H1 (cell line): Measurements from ENCODE around the gene MOB4. TPM values are rescaled to one million over a fixed set of nuclear protein-coding genes. Genes with fewer than 3 reads are reported as not detected.

ENCODE experiments used
- CTCF ChIA-PET: fragments of 300-600 bp; sonication (Branson Sonifier 250); formaldehyde crosslinking; loops from one replicate; lab custom pipeline; 2021; ENCODE audit not compliant: partially characterized antibody; lab: Charles Lee
- POLR2A ChIA-PET: fragments of 300-600 bp; sonication (Branson Sonifier 250); formaldehyde crosslinking; loops from one replicate; lab custom pipeline; 2021; ENCODE audit warnings: inconsistent platforms; ENCODE audit not compliant: partially characterized antibody; lab: Charles Lee
- DNase-seq, 2 experiments: peaks; one replicate each; pipeline versions ENCODE4 v3.0.0 to v3.0.0-alpha.2; 2010 to 2022; ENCODE audit warnings: low spot score in 2 of 2, low read depth in 1 of 2, mixed read lengths in 1 of 2
- FAIRE-seq: peaks from 2 replicates; lab custom pipeline; 2011; peaks lifted over from hg19 to GRCh38; lab: Jason Lieb, UNC
- H2AFZ ChIP-seq: 2 replicates; pipeline ENCODE4 v1.8.1; 2012; ENCODE audit warnings: low read length, inconsistent platforms
- H2AK5ac ChIP-seq: 2 replicates; pipeline ENCODE4 v1.6.1; 2013; ENCODE audit warnings: low read depth, low read length
- H2BK120ac ChIP-seq: replicated peaks from 2 replicates; pipeline ENCODE3; 2013; ENCODE audit warnings: low read depth, low read length, inconsistent platforms
- H2BK12ac ChIP-seq: 2 replicates; pipeline ENCODE4 v1.6.1; 2013; ENCODE audit warnings: low read depth, low read length
- H2BK15ac ChIP-seq: 2 replicates; pipeline ENCODE4 v1.6.1; 2013; ENCODE audit warnings: low read length
- H2BK20ac ChIP-seq: 2 replicates; pipeline ENCODE4 v1.6.1; 2013; ENCODE audit warnings: low read length
- H2BK5ac ChIP-seq: 2 replicates; pipeline ENCODE4 v1.6.1; 2013; ENCODE audit warnings: low read depth, low read length
- H3K14ac ChIP-seq: 2 replicates; pipeline ENCODE4 v1.6.1; 2013; ENCODE audit warnings: inconsistent platforms; ENCODE audit not compliant: insufficient read length
- H3K18ac ChIP-seq: 2 replicates; pipeline ENCODE4 v1.6.1; 2013; ENCODE audit warnings: low read length; ENCODE audit errors: extremely low read depth
- H3K23ac ChIP-seq: 2 replicates; pipeline ENCODE4 v1.6.1; 2013; ENCODE audit warnings: inconsistent platforms; ENCODE audit not compliant: insufficient read length
- H3K23me2 ChIP-seq: 2 replicates; pipeline ENCODE4 v1.6.1; 2013; ENCODE audit warnings: low read depth, low read length
- H3K27ac ChIP-seq: 2 replicates; pipeline ENCODE4 v1.6.1; 2011; ENCODE audit warnings: low read depth, low read length, inconsistent platforms
- H3K27me3 ChIP-seq, 4 experiments: replicated peaks in 1 of 4; 1 replicate in 1 of 4; 2 replicates in 3 of 4; pipeline versions ENCODE4 v1.6.1 to v1.8.1; 2011 to 2013; ENCODE audit warnings: low read length in 3 of 4, mild to moderate bottlenecking in 3 of 4, inconsistent platforms in 2 of 4, mixed read lengths in 2 of 4, moderate library complexity in 1 of 4; ENCODE audit not compliant: control insufficient read depth in 3 of 4, insufficient read depth in 3 of 4; ENCODE audit errors: extremely low read depth in 1 of 4
- H3K36me3 ChIP-seq, 4 experiments: 2 replicates each; pipeline versions ENCODE4 v1.6.1 to v1.8.1; 2011 to 2013; ENCODE audit warnings: mild to moderate bottlenecking in 4 of 4, low read length in 3 of 4, moderate library complexity in 2 of 4, control low read depth in 1 of 4, inconsistent platforms in 1 of 4; ENCODE audit not compliant: insufficient read depth in 4 of 4, control insufficient read depth in 2 of 4
- H3K4ac ChIP-seq: replicated peaks from 2 replicates; pipeline ENCODE3; 2013; ENCODE audit warnings: low read length, low read depth, mixed read lengths, inconsistent platforms; ENCODE audit not compliant: insufficient read length
- H3K4me1 ChIP-seq, 4 experiments: replicated peaks in 1 of 4; 1 replicate in 1 of 4; 2 replicates in 3 of 4; pipeline versions ENCODE4 v1.6.1 to v1.8.1; 2011 to 2013; ENCODE audit warnings: low read length in 3 of 4, inconsistent platforms in 2 of 4, mixed read lengths in 1 of 4; ENCODE audit not compliant: insufficient read depth in 4 of 4, control insufficient read depth in 3 of 4
- H3K4me2 ChIP-seq, 2 experiments: 2 replicates each; pipeline versions ENCODE4 v1.6.1 to v1.8.1; 2011 to 2013; ENCODE audit warnings: low read depth in 2 of 2, low read length in 2 of 2, control low read depth in 1 of 2, inconsistent platforms in 1 of 2, mild to moderate bottlenecking in 1 of 2; ENCODE audit not compliant: insufficient read depth in 1 of 2
- H3K4me3 ChIP-seq, 4 experiments: fragments of 200-600, 300-600 bp in 1 of 4; sonication (generic), shearing (Covaris generic), sonication (Bioruptor Twin) in 1 of 4; 2 replicates each; pipeline versions ENCODE4 v1.5.1 to v1.8.1; 2011 to 2016; ENCODE audit warnings: low read length in 4 of 4, low read depth in 3 of 4, control low read depth in 2 of 4, inconsistent platforms in 2 of 4, mild to moderate bottlenecking in 2 of 4, mixed read lengths in 1 of 4, moderate library complexity in 1 of 4; ENCODE audit not compliant: insufficient read depth in 2 of 4; ENCODE audit errors: extremely low read depth in 1 of 4
- H3K56ac ChIP-seq: replicated peaks from 2 replicates; pipeline ENCODE3; 2013; ENCODE audit warnings: low read depth, mild to moderate bottlenecking, mixed read lengths, low read length, inconsistent platforms; ENCODE audit not compliant: insufficient read length
- H3K79me1 ChIP-seq: 2 replicates; pipeline ENCODE4 v1.6.1; 2013; ENCODE audit warnings: low read depth, low read length, control low read depth
- H3K79me2 ChIP-seq, 2 experiments: 2 replicates each; pipeline versions ENCODE4 v1.6.1 to v1.8.1; 2012 to 2013; ENCODE audit warnings: low read length in 2 of 2, mild to moderate bottlenecking in 2 of 2, inconsistent platforms in 1 of 2; ENCODE audit not compliant: insufficient read depth in 2 of 2, control insufficient read depth in 1 of 2
- H3K9ac ChIP-seq, 4 experiments: replicated peaks in 1 of 4; 1 replicate in 1 of 4; 2 replicates in 3 of 4; pipeline versions ENCODE4 v1.6.1 to v1.8.1; 2011 to 2013; ENCODE audit warnings: low read depth in 3 of 4, low read length in 3 of 4, control low read depth in 2 of 4, mild to moderate bottlenecking in 2 of 4, moderate library complexity in 2 of 4, inconsistent platforms in 1 of 4; ENCODE audit errors: extremely low read depth in 1 of 4
- H3K9me3 ChIP-seq, 2 experiments: 2 replicates each; pipeline versions ENCODE4 v1.6.1 to v1.8.1; 2012 to 2013; ENCODE audit warnings: mild to moderate bottlenecking in 2 of 2, moderate library complexity in 2 of 2, control low read depth in 1 of 2, inconsistent platforms in 1 of 2, low read depth in 1 of 2, low read length in 1 of 2, mixed read lengths in 1 of 2; ENCODE audit not compliant: insufficient read depth in 2 of 2
- H4K20me1 ChIP-seq, 2 experiments: replicated peaks in 1 of 2; 2 replicates each; pipeline versions ENCODE3 to v1.8.1; 2011 to 2013; ENCODE audit warnings: inconsistent platforms in 2 of 2, low read length in 2 of 2, mild to moderate bottlenecking in 1 of 2; ENCODE audit not compliant: insufficient read depth in 2 of 2, control insufficient read depth in 1 of 2
- H4K5ac ChIP-seq: 2 replicates; pipeline ENCODE4 v1.6.1; 2013; ENCODE audit warnings: low read length, low read depth, mixed read lengths, inconsistent platforms; ENCODE audit not compliant: insufficient read length
- H4K8ac ChIP-seq: 2 replicates; pipeline ENCODE4 v1.8.0; 2013; ENCODE audit warnings: mild to moderate bottlenecking, moderate library complexity, low read length, inconsistent platforms; ENCODE audit not compliant: insufficient read depth; ENCODE audit errors: extremely low read depth
- H4K91ac ChIP-seq: replicated peaks from 2 replicates; pipeline ENCODE3; 2013; ENCODE audit warnings: low read length, mixed read lengths, inconsistent platforms; ENCODE audit not compliant: insufficient read length
- E2F6 ChIP-seq: IDR thresholded peaks from 2 replicates; pipeline ENCODE4 v1.6.1; 2012; ENCODE audit warnings: inconsistent platforms
- RNF2 ChIP-seq: fragments of 200-900, 300-1000 bp; sonication (generic); IDR thresholded peaks from 2 replicates; pipeline ENCODE4 v1.7.1; 2016; ENCODE audit warnings: borderline replicate concordance, low read depth, mild to moderate bottlenecking, antibody characterized with exemption, low read length; ENCODE audit not compliant: poor library complexity, severe bottlenecking; ENCODE audit errors: missing control alignments
- TAF7 ChIP-seq: optimal IDR thresholded peaks from 2 replicates; pipeline ENCODE3; 2011; ENCODE audit warnings: low read depth, mild to moderate bottlenecking, inconsistent platforms, low read length, moderate library complexity, borderline replicate concordance
- WGBS, 2 experiments: shearing (Covaris generic) in 1 of 2; methylation state at CpG; one replicate each; pipeline versions ENCODE4 v1.1.6 to v1.1.7; 2013 to 2015; ENCODE audit warnings: low lambda C conversion rate in 2 of 2, mixed read lengths in 2 of 2, inconsistent platforms in 1 of 2, low coverage in 1 of 2, missing lambda C conversion rate in 1 of 2; ENCODE audit not compliant: insufficient replicate concordance in 2 of 2, insufficient coverage in 1 of 2, insufficient read length in 1 of 2; ENCODE audit errors: extremely low coverage in 1 of 2, missing lambda C conversion rate in 1 of 2; 5-methylcytosine and 5-hydroxymethylcytosine counted together
- polyA plus RNA-seq, 7 experiments: library from polyadenylated mRNA; depleted of rRNA in 3 of 7; stranded (reverse) in 5 of 7; unstranded in 2 of 7; fragments of >200 nt in 5 of 7; fragments of 200-250 nt in 2 of 7; gene quantifications; 1 replicate in 5 of 7; 2 replicates in 1 of 7; 4 replicates in 1 of 7; pipeline versions ENCODE4 v1.2.1 to v1.2.3, GENCODE V29; 2011 to 2013; ENCODE audit warnings: missing spikeins in 2 of 7, mixed read lengths in 2 of 7
- total RNA-seq: library from RNA; stranded (reverse); fragmentation: NEBNext Ultra II Directional; extraction: Animal tissue kit (Norgen Biotek cat#: 25700); gene quantifications from 2 replicates; pipeline ENCODE4 v1.2.1, GENCODE V29; 2021

The MOB4 gene
- total and polyA plus RNA-seq, 2 of the 8 experiments (the other 6 are each of a cell fraction or from before 2014, with no cell fraction given) = 51.5 to 54.2 TPM

- POLR2A ChIA-PET = interaction anchor here (0.6 to 6.3 kb wide), 6 partner anchors 9 to 45 kb away, joined by 3 to 37 read pairs (median 6); partner anchors contain the start of genes HSPD1, HSPE1 and SF3B1
- FAIRE-seq = no peak
Measured at GRCh38 chr2:197480165-197481036, 35.5 kb upstream of the MOB4 start.

More at GRCh38 chr2:197480165-197481036, 35.5 kb upstream of the MOB4 start:
- no peak overlapping the region for H4K5ac ChIP-seq
- no peak overlapping the region for H2BK5ac ChIP-seq
- H3K9ac ChIP-seq = no peak overlapping the region
- no peak overlapping the region for H2BK20ac ChIP-seq
- H3K36me3 ChIP-seq = peaks cover 0 to 6% (median 3%) of the 10 kb centered on the region in 4 experiments; a peak in 3 of 8 replicates
- H2AFZ ChIP-seq = no peak overlapping the region
- no peak for DNase-seq
- no peak overlapping the region for H2BK15ac ChIP-seq
- no peak overlapping the region for H3K4ac ChIP-seq
- H4K91ac ChIP-seq = no peak overlapping the region
- H3K23ac ChIP-seq = no peak overlapping the region
- H2BK120ac ChIP-seq = no peak overlapping the region
- TF ChIP-seq E2F6 = no peak
- TF ChIP-seq TAF7 = no peak
- TF ChIP-seq RNF2 = no peak
- H3K79me2 ChIP-seq = no peaks in the 10 kb centered on the region
- H3K27me3 ChIP-seq = no peaks in the 10 kb centered on the region
- H3K18ac ChIP-seq = no peak overlapping the region
- no peaks in the 10 kb centered on the region for H3K9me3 ChIP-seq
- H3K27ac ChIP-seq = no peak overlapping the region
- no peaks in the 10 kb centered on the region for H3K79me1 ChIP-seq
- no peak overlapping the region for H2BK12ac ChIP-seq
- no peak overlapping the region for H3K14ac ChIP-seq
- CTCF ChIA-PET = interaction anchor here (0.9 to 1.1 kb wide), 2 partner anchors 11 to 14 kb away, joined by 3 to 4 read pairs; no protein-coding TSS in a partner anchor
- 88% methylated on average over 9 of the region's 9 CpGs; no CpG with 5 or more reads in 1 of the 2 experiments for WGBS, 2 experiments
- H3K23me2 ChIP-seq = no peaks in the 10 kb centered on the region
- H2AK5ac ChIP-seq = no peak overlapping the region
- no peaks in the 10 kb centered on the region for H4K20me1 ChIP-seq
- no peak overlapping the region for H3K56ac ChIP-seq
- H3K4me2 ChIP-seq = no peak overlapping the region
- no peak overlapping the region for H4K8ac ChIP-seq
- H3K4me3 ChIP-seq = no peak overlapping the region
- H3K4me1 ChIP-seq = no peaks in the 10 kb centered on the region
